OCI-LY1 (cell line): Measurements from ENCODE around the gene SELENOT.
"Not testable (repeated sequence)": the region's sequence is repeated elsewhere in the genome, so short reads cannot be mapped to it uniquely, and the experiment has no call there.

Experiments used
- H2AFZ ChIP-seq: fragments of 200-600 bp; sonication (generic), shearing (Covaris generic); 2 replicates; pipeline ENCODE4 v1.6.0; 2014; ENCODE audit warnings: antibody characterized with exemption, mild to moderate bottlenecking, low read length
- H3F3A ChIP-seq: fragments of 200-600 bp; sonication (generic), shearing (Covaris generic); 2 replicates; pipeline ENCODE4 v1.6.0; 2014; ENCODE audit warnings: mild to moderate bottlenecking, antibody characterized with exemption, low read length, moderate library complexity; ENCODE audit not compliant: insufficient read depth
- H3K27ac ChIP-seq: fragments of 200-600 bp; sonication (generic); 2 replicates; pipeline ENCODE4 v1.5.1; 2014; ENCODE audit warnings: low read length, mixed run types, mild to moderate bottlenecking, low read depth; ENCODE audit not compliant: poor library complexity, severe bottlenecking
- H3K27me3 ChIP-seq: fragments of 200-600 bp; sonication (generic); 2 replicates; pipeline ENCODE4 v1.6.0; 2014; ENCODE audit warnings: antibody characterized with exemption, mild to moderate bottlenecking, low read length, moderate library complexity; ENCODE audit not compliant: insufficient read depth
- H3K36me3 ChIP-seq: fragments of 200-600 bp; sonication (generic); 2 replicates; pipeline ENCODE4 v1.6.1; 2014; ENCODE audit warnings: mild to moderate bottlenecking, antibody characterized with exemption, low read length, moderate library complexity, mixed read lengths; ENCODE audit not compliant: insufficient read depth
- H3K4me1 ChIP-seq: fragments of 200-600 bp; sonication (generic); 2 replicates; pipeline ENCODE4 v1.5.1; 2014; ENCODE audit warnings: mild to moderate bottlenecking, low read length, moderate library complexity; ENCODE audit not compliant: insufficient read depth, severe bottlenecking
- H3K4me2 ChIP-seq: fragments of 200-600 bp; sonication (generic), shearing (Covaris generic); 2 replicates; pipeline ENCODE4 v1.6.1; 2014; ENCODE audit warnings: low read length
- H3K4me3 ChIP-seq: fragments of 200-600 bp; sonication (generic); 2 replicates; pipeline ENCODE4 v1.5.1; 2014; ENCODE audit warnings: low read length, low read depth, mild to moderate bottlenecking, mixed read lengths; ENCODE audit not compliant: poor library complexity, severe bottlenecking
- H3K79me2 ChIP-seq: fragments of 200-600 bp; shearing (Covaris generic); 2 replicates; pipeline ENCODE4 v1.6.1; 2016; ENCODE audit warnings: mixed run types, low read length, mixed read lengths; ENCODE audit not compliant: insufficient read depth
- H3K9ac ChIP-seq: fragments of 200-600 bp; sonication (generic), shearing (Covaris generic); 2 replicates; pipeline ENCODE4 v1.6.1; 2014; ENCODE audit warnings: mild to moderate bottlenecking, low read length, mixed read lengths
- H3K9me2 ChIP-seq: fragments of 200-600 bp; sonication (generic), shearing (Covaris generic); 2 replicates; pipeline ENCODE4 v1.6.1; 2014; ENCODE audit warnings: low read depth, mild to moderate bottlenecking, low read length, mixed read lengths
- H3K9me3 ChIP-seq: fragments of 200-600 bp; shearing (Covaris generic); 2 replicates; pipeline ENCODE4 v1.6.1; 2014; ENCODE audit warnings: low read length, mixed read lengths
- H4K20me1 ChIP-seq: fragments of 200-600 bp; sonication (generic), shearing (Covaris generic); 2 replicates; pipeline ENCODE4 v1.6.0; 2016; ENCODE audit warnings: mild to moderate bottlenecking, low read length; ENCODE audit not compliant: insufficient read depth
- CTCF ChIP-seq: fragments of 200-600 bp; sonication (generic), shearing (Covaris generic); IDR thresholded peaks from 2 replicates; pipeline ENCODE4 v1.5.1; 2017; ENCODE audit warnings: mild to moderate bottlenecking, antibody characterized with exemption, low read length, moderate library complexity, mixed read lengths
- EZH2 ChIP-seq: fragments of 200-600 bp; sonication (generic), shearing (Covaris generic); IDR thresholded peaks from 2 replicates; pipeline ENCODE4 v1.8.0; 2017; ENCODE audit warnings: borderline replicate concordance, mixed run types, mild to moderate bottlenecking, antibody characterized with exemption, low read length, moderate library complexity, mixed read lengths

The SELENOT gene

DNA sequence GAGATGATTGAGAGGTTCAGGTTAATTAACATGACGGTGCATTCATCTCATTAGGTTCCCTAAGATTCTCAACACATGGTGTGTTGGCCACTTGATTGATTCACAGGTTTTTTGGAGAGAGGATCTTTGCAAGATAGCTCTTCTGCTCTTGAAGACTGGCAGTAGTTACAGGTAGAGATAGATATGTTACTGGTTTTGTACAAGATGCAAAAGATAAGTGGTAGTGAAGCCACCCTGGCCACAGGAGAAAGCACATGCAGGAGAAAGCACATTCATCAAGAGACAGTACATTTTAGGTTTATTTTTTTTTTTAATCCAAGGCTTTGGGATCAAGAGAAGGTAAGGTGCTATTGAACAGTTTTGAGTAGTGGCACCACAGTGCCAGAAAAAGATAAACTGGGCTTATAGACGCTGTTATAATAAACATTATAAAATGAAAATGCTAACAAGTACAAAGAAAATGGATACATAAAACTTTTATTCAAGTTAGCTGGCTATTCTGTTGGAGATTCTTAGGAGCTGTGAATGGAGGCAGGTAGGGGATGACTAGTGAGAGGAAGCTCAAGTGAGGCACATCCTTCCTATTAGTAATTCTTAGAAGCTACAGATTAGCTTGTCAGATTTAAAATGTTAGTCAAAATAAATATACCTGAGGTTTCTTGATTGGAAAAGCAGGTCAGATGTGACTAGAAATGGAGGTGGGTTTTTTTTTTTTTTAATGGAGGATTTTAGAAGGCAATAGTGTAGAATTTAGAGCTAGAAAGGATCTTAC lies 10.8 kb downstream of the SELENOT start:
- Histone ChIP-seq H2AFZ (no peak overlapping the region), H3K9me2 (no peaks in the 10 kb centered on the region), H3K27ac (no peak overlapping the region), H3K36me3 (peaks cover 76% of the 10 kb centered on the region), H3F3A (no peaks in the 10 kb centered on the region), H3K9me3 (peaks cover 4% of the 10 kb centered on the region), H3K9ac (no peak overlapping the region), H3K4me2 (no peak overlapping the region), H3K79me2 (peaks cover 83% of the 10 kb centered on the region), H3K4me1 (peaks cover 15% of the 10 kb centered on the region), H3K4me3 (no peak overlapping the region), H3K27me3 (no peaks in the 10 kb centered on the region), H4K20me1 (peaks cover 3% of the 10 kb centered on the region; the same call in 1 of the 2 replicates)
- TF ChIP-seq CTCF (no peak), EZH2 (no peak)

DNA sequence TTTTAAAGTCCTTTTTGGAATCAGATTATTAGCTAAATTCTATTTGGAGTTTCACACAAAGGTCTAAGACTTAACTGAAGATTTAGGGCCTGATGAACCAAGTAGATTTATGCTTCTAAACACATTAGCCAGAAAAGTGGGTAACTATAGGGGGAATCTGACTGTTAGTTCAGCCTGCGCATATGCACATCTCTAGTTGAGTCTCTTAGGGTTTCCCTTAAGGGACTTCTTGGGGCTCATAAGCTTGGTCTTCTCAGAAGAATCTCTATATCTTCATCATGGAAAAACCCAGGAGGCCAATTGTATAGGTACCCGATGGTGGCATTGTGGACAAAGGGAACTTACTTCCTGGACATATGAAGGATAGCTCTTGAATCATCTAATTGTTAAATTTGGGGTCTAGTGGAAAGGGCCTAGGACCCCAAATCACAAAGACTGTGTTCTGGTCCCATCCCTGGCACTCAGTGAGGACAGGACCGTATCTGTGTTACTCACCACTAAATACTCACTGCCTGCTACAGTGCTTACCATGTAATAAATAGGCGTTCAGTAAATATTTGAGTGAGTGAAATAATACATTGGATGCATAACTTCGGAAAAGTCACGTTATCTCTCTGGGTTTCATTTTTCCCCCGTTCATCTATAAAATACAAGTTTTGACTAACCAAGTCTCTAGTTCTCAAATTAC lies 17.0 kb downstream of the SELENOT start:
- H3K27me3 ChIP-seq, result no peaks in the 10 kb centered on the region
- no peak overlapping the region for H3K27ac ChIP-seq
- no peaks in the 10 kb centered on the region for H3K9me3 ChIP-seq
- no peaks in the 10 kb centered on the region for H3K4me1 ChIP-seq
- H2AFZ ChIP-seq, result no peak overlapping the region
- TF ChIP-seq EZH2 (no peak), CTCF (no peak)
- H3K36me3 ChIP-seq, result peaks cover 64% of the 10 kb centered on the region
- H3K4me3 ChIP-seq, result no peak overlapping the region
- H3K9me2 ChIP-seq, result no peaks in the 10 kb centered on the region
- H3F3A ChIP-seq, result no peaks in the 10 kb centered on the region
- peaks cover 13% of the 10 kb centered on the region for H4K20me1 ChIP-seq
- H3K4me2 ChIP-seq, result no peak overlapping the region
- H3K79me2 ChIP-seq, result peaks cover 78% of the 10 kb centered on the region
- no peak overlapping the region for H3K9ac ChIP-seq

GRCh38 chr3:150622955-150623354 lies 19.8 kb downstream of the SELENOT start:
- H3K36me3 ChIP-seq, result peaks cover 77% of the 10 kb centered on the region
- not testable (repeated sequence) for H3K4me2 ChIP-seq, H3K4me1 ChIP-seq, H3K4me3 ChIP-seq, H3K27me3 ChIP-seq, H3K27ac ChIP-seq, H3K9me2 ChIP-seq, H3K9me3 ChIP-seq, H3F3A ChIP-seq, H2AFZ ChIP-seq, H3K9ac ChIP-seq
- H4K20me1 ChIP-seq, result peaks cover 13% of the 10 kb centered on the region
- H3K79me2 ChIP-seq, result peaks cover 62% of the 10 kb centered on the region
